GM19452 (cell line): ENCODE results near the gene PDHX.
A peak's percentile ranks its signal among the peaks of the same experiment; 100 is the strongest.
"Not testable (repeated sequence)": the region's sequence is repeated elsewhere in the genome, so short reads cannot be mapped to it uniquely, and the experiment has no call there.

Experiments used
- ATAC-seq: cut with Tn5 transposase; IDR thresholded peaks from one replicate; pipeline ENCODE4 v1.9.1; 2021; ENCODE audit not compliant: unreplicated experiment

Gene PDHX

GRCh38 chr11:35015621-35016387, 99.4 kb downstream of the PDHX start:
- ATAC-seq, result no peak

GRCh38 chr11:35016916-35017315, 100.5 kb downstream of the PDHX start:
- ATAC-seq, result no peak

GRCh38 chr11:35017528-35018342, 101.3 kb downstream of the PDHX start:
- ATAC-seq, result no peak

- no peak for ATAC-seq
Observed at GRCh38 chr11:35021589-35021988, 105.2 kb downstream of the PDHX start.

GRCh38 chr11:35023940-35024339, 107.5 kb downstream of the PDHX start:
- not testable (repeated sequence) for ATAC-seq

GRCh38 chr11:35028007-35028406, 111.6 kb downstream of the PDHX start:
- not testable (repeated sequence) for ATAC-seq

- ATAC-seq, result peak; percentile 75
Observed at GRCh38 chr11:35029979-35030682, 113.7 kb downstream of the PDHX start.

- ATAC-seq, result no peak
Observed at GRCh38 chr11:35030716-35031213, 114.3 kb downstream of the PDHX start.

- no peak for ATAC-seq
Observed at GRCh38 chr11:35031346-35031745, 114.9 kb downstream of the PDHX start.

GRCh38 chr11:35031867-35032266, 115.4 kb downstream of the PDHX start:
- ATAC-seq, result no peak

GRCh38 chr11:35033011-35033410, 116.6 kb downstream of the PDHX start:
- ATAC-seq, result no peak

GRCh38 chr11:35034401-35034800, 118.0 kb downstream of the PDHX start:
- no peak for ATAC-seq

- peak; percentile 36 for ATAC-seq
Observed at GRCh38 chr11:35035894-35036408, 119.5 kb downstream of the PDHX start.

- ATAC-seq, result no peak
Observed at GRCh38 chr11:35036639-35037038, 120.2 kb downstream of the PDHX start.

- no peak for ATAC-seq
Observed at GRCh38 chr11:35038211-35038928, 122.0 kb downstream of the PDHX start.

- ATAC-seq, result no peak
Observed at GRCh38 chr11:35039076-35039475, 122.7 kb downstream of the PDHX start.

GRCh38 chr11:35040221-35040942, 124.0 kb downstream of the PDHX start:
- ATAC-seq, result peak; percentile 62

GRCh38 chr11:35041070-35041554, 124.7 kb downstream of the PDHX start:
- no peak for ATAC-seq

- ATAC-seq, result no peak
Observed at GRCh38 chr11:35042224-35042623, 125.8 kb downstream of the PDHX start.

- ATAC-seq, result no peak
Observed at GRCh38 chr11:35042913-35043312, 126.5 kb downstream of the PDHX start.
